Upper lobe of left lung (tissue), 6 donors: Measurements from ENCODE around the gene ZSCAN1. TPM values are rescaled to one million over a fixed set of nuclear protein-coding genes. Genes with fewer than 3 reads are reported as not detected.

Experiments
- ATAC-seq, 2 donors: fragments of 200-7000 bp; cut with Tn5 transposase; one replicate each; pipeline ENCODE4 v1.9.1; 2022; ENCODE audit warnings: mild to moderate bottlenecking in 2 of 2, moderate library complexity in 2 of 2; ENCODE audit not compliant: low FRiP score in 2 of 2
- DNase-seq, 2 donors: peaks; one replicate each; pipeline ENCODE4 v3.0.0-alpha.2; 2019 to 2020
- H3K27ac ChIP-seq, 4 donors: fragments of 200-600 bp; sonication (generic); one replicate each; pipeline ENCODE4 v1.5.1; 2016 to 2019
- H3K27me3 ChIP-seq, 4 donors: fragments of 200-600 bp; sonication (generic); one replicate each; pipeline ENCODE4 v1.5.1; 2017 to 2019
- H3K36me3 ChIP-seq, 4 donors: fragments of 200-600 bp; sonication (generic); one replicate each; pipeline ENCODE4 v1.5.1; 2016 to 2019
- H3K4me1 ChIP-seq, 4 donors: fragments of 200-600 bp; sonication (generic); one replicate each; pipeline ENCODE4 v1.5.1; 2018 to 2019
- H3K4me3 ChIP-seq, 4 donors: fragments of 200-600 bp; sonication (generic); one replicate each; pipeline ENCODE4 v1.5.1; 2017 to 2019; ENCODE audit warnings: mild to moderate bottlenecking in 2 of 4, moderate library complexity in 1 of 4
- H3K9me3 ChIP-seq, 4 donors: fragments of 200-600 bp; sonication (generic); one replicate each; pipeline ENCODE4 v1.5.1; 2018 to 2019
- EP300 ChIP-seq, 4 donors: sonication (generic); formaldehyde crosslinking; IDR thresholded peaks; one replicate each; pipeline ENCODE4 v1.5.1; 2017; ENCODE audit warnings: antibody characterized with exemption in 4 of 4, control low read depth in 2 of 4
- POLR2A ChIP-seq, 4 donors: fragments of 450-650 bp; IDR thresholded peaks; one replicate each; pipeline ENCODE4 v1.5.1; 2016 to 2017; ENCODE audit warnings: antibody characterized with exemption in 4 of 4, mild to moderate bottlenecking in 2 of 4
- POLR2AphosphoS5 ChIP-seq, 2 donors: sonication (generic); formaldehyde crosslinking; IDR thresholded peaks; one replicate each; pipeline ENCODE4 v1.5.1; 2017; ENCODE audit warnings: antibody characterized with exemption in 2 of 2
- WGBS, 2 donors: methylation state at CpG; one replicate each; pipeline ENCODE4 v1.1.5; 2017 to 2018; 5-methylcytosine and 5-hydroxymethylcytosine counted together
- total RNA-seq, 6 donors: library from RNA; depleted of rRNA in 4 of 6; stranded (reverse); fragments of >200 nt in 4 of 6; gene quantifications; one replicate each; pipeline versions ENCODE4 v1.1.0 to v1.2.1, GENCODE V29; 2016 to 2021
- TF ChIP-seq, protein P1 (sequence below), 6 experiments: fragments of 450-650 bp in 4 of 6; fragments of 200-600 bp in 2 of 6; sonication (generic) in 2 of 6; IDR thresholded peaks; one replicate each; pipeline ENCODE4 v1.5.1; 2016 to 2019; ENCODE audit warnings: antibody characterized with exemption in 6 of 6
- donor health status: DM: no; HTN: no; CAD: no; lungs with moderate emphysema.
- donor health status: DM: no; HTN: yes; CAD: no; lungs with severe emphysema.

Gene ZSCAN1
- total RNA-seq, 6 donors from 2014 or later, result 0.61 to 2.1 (median 1.4) TPM; not detected in 3

DNA sequence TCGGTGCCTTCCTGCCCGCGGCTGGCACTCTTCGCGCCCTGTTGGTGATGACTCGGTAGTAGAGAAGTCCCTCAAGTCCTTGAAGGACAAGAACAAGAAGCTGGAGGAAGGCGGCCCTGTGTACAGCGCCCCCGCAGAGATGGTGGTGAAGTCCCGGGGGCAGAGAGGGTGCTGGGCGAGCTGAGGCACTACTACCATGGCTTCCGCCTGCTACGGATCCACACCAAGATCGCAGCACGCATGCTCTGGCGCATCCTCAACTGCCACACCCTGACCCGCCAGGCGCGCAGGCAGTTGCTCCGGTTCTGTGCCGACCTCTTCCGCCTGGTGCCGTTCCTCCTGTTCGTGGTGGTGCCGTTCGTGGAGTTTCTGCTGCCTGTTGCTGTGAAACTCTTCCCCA is 11.1 kb downstream of the ZSCAN1 start:
- peaks cover 19 to 97% (median 75%) of the 10 kb centered on the region in 4 donors for H3K9me3 ChIP-seq

DNA sequence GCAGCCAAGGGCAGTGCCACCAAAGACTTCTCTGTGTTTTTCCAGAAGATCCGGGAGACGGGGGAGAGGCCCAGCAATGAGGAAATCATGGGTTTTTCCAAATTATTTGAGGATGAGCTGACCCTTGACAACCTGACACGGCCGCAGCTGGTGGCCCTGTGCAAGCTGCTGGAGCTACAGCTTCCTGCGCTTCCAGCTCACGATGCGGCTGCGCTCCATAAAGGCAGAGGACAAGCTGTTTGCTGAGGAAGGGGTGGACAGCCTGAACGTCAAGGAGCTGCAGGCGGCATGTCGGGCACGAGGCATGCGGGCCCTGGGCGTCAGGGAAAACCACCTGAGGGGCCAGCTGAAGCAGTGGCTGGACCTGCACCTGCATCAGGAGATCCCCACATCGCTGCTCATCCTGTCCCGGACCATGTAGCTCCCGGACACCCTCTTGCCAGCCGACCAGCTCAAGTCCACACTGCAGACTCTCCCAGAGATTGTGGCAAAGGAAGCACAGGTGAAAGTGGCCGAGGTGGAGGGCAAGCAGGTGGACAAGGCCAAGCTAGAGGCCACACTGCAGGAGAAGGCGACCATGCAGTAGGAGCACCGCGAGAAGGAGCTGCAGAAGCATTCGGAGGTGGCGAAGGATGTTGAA is 11.7 kb downstream of the ZSCAN1 start:
- H3K9me3 ChIP-seq, result peaks cover 19 to 97% (median 72%) of the 10 kb centered on the region in 4 donors
- DNase-seq (no peak), ATAC-seq (no peak)
- H3K27ac ChIP-seq, result no peak overlapping the region
- H3K4me1 ChIP-seq, result no peaks in the 10 kb centered on the region
- H3K36me3 ChIP-seq, result no peaks in the 10 kb centered on the region
- WGBS, 2 donors, result 92 to 93% methylated on average over 20 to 24 of the region's 24 CpGs
- TF ChIP-seq POLR2AphosphoS5 (IDR thresholded peaks at IDR 0.05), result no peak
- TF ChIP-seq, protein P1, sequence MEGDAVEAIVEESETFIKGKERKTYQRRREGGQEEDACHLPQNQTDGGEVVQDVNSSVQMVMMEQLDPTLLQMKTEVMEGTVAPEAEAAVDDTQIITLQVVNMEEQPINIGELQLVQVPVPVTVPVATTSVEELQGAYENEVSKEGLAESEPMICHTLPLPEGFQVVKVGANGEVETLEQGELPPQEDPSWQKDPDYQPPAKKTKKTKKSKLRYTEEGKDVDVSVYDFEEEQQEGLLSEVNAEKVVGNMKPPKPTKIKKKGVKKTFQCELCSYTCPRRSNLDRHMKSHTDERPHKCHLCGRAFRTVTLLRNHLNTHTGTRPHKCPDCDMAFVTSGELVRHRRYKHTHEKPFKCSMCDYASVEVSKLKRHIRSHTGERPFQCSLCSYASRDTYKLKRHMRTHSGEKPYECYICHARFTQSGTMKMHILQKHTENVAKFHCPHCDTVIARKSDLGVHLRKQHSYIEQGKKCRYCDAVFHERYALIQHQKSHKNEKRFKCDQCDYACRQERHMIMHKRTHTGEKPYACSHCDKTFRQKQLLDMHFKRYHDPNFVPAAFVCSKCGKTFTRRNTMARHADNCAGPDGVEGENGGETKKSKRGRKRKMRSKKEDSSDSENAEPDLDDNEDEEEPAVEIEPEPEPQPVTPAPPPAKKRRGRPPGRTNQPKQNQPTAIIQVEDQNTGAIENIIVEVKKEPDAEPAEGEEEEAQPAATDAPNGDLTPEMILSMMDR (IDR thresholded peaks at IDR 0.05), result no peak
- no peak for TF ChIP-seq POLR2A (IDR thresholded peaks at IDR 0.05)
- no peak for TF ChIP-seq EP300 (IDR thresholded peaks at IDR 0.05)
- H3K4me3 ChIP-seq, result no peak overlapping the region
- no peaks in the 10 kb centered on the region for H3K27me3 ChIP-seq

More for the DNA sequence above, 11.1 kb downstream of the ZSCAN1 start:
- ATAC-seq, result no peak
- no peak overlapping the region for H3K4me3 ChIP-seq
- H3K27ac ChIP-seq, result no peak overlapping the region
- DNase-seq, result no peak
- no peaks in the 10 kb centered on the region for H3K4me1 ChIP-seq
- no peaks in the 10 kb centered on the region for H3K36me3 ChIP-seq
- no peaks in the 10 kb centered on the region for H3K27me3 ChIP-seq
- TF ChIP-seq, protein P1 (IDR thresholded peaks at IDR 0.05), result no peak
- TF ChIP-seq POLR2A (IDR thresholded peaks at IDR 0.05) (no peak), POLR2AphosphoS5 (IDR thresholded peaks at IDR 0.05) (no peak), EP300 (IDR thresholded peaks at IDR 0.05) (no peak)
- WGBS, 2 donors, result 91 to 93% methylated on average over 26 of the region's 26 CpGs

GRCh38 chr19:58046856-58047255 is 13.0 kb downstream of the ZSCAN1 start:
- DNase-seq (no peak), ATAC-seq (no peak)
- H3K27me3 ChIP-seq, result no peaks in the 10 kb centered on the region
- no peaks in the 10 kb centered on the region for H3K4me1 ChIP-seq
- H3K36me3 ChIP-seq, result no peaks in the 10 kb centered on the region
- TF ChIP-seq EP300 (IDR thresholded peaks at IDR 0.05) (no peak), POLR2A (IDR thresholded peaks at IDR 0.05) (no peak), POLR2AphosphoS5 (IDR thresholded peaks at IDR 0.05) (no peak)
- TF ChIP-seq, protein P1 (IDR thresholded peaks at IDR 0.05), result no peak
- H3K27ac ChIP-seq, result no peak overlapping the region
- peaks cover 19 to 97% (median 69%) of the 10 kb centered on the region in 4 donors for H3K9me3 ChIP-seq
- no peak overlapping the region for H3K4me3 ChIP-seq
- 60 to 86% methylated on average over 2 to 7 of the region's 7 CpGs for WGBS, 2 donors

- peaks cover 17 to 98% (median 71%) of the 10 kb centered on the region in 4 donors for H3K9me3 ChIP-seq
- no peaks in the 10 kb centered on the region for H3K36me3 ChIP-seq
- 95 to 96% methylated on average over 5 to 10 of the region's 12 CpGs for WGBS, 2 donors
Measured at GRCh38 chr19:58047672-58048071, 13.8 kb downstream of the ZSCAN1 start.

More at GRCh38 chr19:58047672-58048071, 13.8 kb downstream of the ZSCAN1 start:
- DNase-seq (no peak), ATAC-seq (no peak)
- no peaks in the 10 kb centered on the region for H3K4me1 ChIP-seq
- no peaks in the 10 kb centered on the region for H3K27me3 ChIP-seq
- H3K27ac ChIP-seq, result no peak overlapping the region
- no peak overlapping the region for H3K4me3 ChIP-seq
- TF ChIP-seq, protein P1 (IDR thresholded peaks at IDR 0.05), result no peak
- TF ChIP-seq POLR2AphosphoS5 (IDR thresholded peaks at IDR 0.05), result no peak
- no peak for TF ChIP-seq EP300 (IDR thresholded peaks at IDR 0.05)
- no peak for TF ChIP-seq POLR2A (IDR thresholded peaks at IDR 0.05)
